CD1c-positive myeloid dendritic cell (primary cell): Measurements from ENCODE around the gene SEMA3B.
"Not testable (repeated sequence)": the region's sequence is repeated elsewhere in the genome, so short reads cannot be mapped to it uniquely, and the experiment has no call there.

Experiments used
- DNase-seq: peaks from one replicate; pipeline ENCODE4 v3.0.0-alpha.2; 2016; ENCODE audit errors: extremely low spot score

SEMA3B gene

DNA sequence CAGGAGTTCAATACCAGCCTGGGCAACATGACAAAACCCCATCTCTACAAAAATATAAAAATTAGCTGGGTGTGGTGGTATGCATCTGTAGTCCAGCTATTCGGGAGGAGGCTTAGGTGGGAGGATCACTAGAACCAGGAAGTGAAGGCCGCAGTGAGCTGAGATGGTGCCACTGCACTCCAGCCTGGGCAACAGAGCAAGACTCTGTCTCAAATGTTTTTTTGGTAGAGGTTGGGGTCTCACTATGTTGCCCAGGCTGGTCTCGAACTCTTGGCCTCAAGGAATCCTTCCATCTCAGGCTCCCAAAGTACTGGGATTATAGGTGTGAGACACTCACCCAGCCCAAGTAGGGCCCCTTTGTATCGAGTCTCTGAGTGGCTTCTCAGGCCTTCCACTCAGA, 25.1 kb downstream of the SEMA3B start:
- no peak for DNase-seq

DNA sequence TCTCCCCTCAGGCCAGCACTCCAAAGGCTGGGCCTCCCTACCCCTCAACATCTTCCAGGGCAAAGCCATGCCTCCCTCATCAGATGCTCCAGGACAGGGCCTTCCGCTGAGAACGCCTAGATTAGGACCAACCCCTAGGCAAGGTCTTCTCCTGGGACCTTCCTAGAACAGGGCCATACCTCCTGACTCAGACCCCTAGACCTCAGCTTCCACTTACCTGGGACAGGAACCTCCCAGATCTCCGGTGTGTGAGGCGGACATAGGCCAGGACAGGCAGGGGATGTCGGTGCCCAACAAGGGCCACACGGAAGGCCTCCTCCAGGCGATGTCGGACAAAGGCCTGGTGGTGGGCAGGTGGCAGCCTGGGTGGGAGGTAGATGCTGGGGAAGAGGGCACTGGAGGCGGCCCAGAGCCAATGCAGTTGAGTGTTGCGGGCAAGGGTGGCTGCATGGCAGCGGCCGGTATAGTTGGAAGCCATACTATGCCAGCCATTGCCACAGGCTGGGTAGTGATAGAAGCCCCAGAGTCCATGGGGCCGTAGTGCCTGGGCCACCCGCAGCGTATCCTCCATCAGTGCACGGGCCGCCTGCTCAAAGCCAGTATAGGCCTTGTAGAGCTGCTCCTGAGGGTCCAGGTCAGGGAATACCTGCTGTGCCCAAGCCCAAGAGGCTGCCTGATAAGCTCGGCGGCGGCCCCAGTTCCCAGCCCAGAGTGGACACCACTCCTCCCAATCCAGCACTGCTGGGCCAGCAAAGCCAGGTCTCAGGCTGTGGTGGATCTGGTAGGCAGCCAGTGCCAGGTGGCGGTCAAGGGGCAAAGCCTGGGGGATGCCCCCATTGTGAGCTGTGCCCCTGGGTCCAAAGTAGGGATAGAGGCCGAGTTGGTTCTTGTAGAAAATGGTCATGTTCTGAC, 25.8 kb downstream of the SEMA3B start:
- no peak for DNase-seq

DNA sequence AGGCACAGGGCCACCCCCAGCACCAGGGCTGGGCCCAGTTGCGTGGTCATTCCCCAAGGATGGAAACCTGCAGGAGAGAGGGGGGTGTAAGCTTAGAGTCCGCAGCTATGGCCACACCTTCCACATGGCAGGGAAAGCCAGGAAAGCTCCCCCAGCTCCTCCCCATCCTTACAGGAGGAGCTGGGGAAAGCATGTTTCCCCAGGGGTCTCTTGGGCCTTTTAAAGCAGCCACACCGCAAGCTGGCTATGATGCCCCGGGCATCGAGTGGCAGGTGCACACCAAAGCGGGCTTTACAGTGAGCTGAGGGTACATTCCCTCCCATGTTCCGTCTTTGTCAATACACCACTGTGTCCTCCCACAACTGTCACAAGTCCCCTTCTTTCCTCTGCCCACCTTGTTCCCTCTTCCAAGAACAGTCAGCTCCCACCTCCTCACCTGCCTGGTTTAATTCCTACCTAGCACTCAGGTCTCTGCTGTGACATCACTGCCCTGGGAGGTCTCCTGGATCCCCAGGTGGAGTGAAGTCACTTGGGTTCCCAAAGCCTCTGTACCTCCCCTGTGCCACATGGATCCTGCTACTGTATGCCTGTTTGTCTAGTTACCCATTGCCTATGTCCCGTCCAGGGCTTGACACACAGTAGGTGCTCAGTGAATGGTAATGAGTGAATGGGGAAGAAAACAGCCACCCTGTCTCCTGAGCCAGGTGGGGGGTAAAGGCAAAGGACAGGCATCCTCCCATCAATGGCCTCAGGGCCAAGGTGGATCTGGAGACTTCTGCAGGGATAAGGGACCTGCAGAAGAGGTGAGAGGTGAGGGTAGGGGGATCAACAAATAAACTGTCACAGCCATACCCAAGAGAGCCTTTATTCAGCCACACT, 26.8 kb downstream of the SEMA3B start:
- no peak for DNase-seq

DNA sequence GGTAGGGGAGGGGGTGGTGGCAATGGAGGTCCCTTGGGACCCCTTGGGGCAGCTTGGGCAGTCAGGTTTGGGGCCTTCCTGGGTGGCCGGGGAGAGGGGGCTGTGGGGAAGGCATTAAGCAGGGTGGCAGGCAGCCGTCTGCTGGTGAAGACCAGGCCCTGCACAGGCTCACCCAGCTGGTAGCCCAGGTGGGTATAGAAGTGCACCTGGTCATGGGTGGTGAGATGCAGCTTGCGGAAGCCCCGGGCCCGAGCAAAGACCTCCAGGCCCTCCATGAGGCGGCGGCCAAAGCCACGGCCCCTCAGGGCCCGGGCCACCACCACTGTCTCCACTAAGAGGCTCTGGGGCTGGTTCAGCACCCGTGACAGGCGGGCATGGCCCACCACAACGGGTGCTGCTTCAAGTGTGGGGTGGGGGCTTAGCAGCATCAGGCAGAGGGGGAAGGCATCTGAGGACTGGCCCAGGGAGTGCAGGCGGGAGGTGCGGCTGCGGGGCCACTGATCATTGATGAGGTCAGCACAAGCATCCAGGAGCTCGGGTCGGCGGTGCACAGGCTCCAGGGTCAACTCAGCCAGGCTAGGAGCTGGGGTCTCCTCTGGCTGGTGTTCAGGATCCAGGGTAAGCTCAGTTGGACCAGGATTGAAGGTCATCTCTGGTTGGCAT, 27.9 kb downstream of the SEMA3B start:
- DNase-seq, result no peak

DNA sequence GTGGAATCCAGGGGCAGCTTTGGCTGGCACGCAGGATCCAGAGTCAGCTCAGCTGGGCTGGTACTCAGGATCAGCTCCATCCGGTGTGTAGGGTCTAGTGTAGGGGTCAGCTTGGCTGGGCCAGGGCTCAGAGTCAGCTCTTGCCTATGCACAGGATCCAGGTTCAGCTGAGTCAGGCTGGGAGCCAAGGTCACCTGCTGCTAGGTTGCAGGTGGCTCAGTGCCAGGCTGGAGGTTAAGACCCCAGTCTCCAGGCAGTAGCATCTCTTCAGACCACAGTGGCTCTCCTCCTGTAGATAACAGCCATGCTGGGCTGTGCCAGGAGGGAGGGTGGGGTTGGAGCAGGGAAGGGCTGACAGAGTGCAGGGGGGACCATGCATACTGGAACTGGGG, 28.4 kb downstream of the SEMA3B start:
- DNase-seq, result no peak

DNA sequence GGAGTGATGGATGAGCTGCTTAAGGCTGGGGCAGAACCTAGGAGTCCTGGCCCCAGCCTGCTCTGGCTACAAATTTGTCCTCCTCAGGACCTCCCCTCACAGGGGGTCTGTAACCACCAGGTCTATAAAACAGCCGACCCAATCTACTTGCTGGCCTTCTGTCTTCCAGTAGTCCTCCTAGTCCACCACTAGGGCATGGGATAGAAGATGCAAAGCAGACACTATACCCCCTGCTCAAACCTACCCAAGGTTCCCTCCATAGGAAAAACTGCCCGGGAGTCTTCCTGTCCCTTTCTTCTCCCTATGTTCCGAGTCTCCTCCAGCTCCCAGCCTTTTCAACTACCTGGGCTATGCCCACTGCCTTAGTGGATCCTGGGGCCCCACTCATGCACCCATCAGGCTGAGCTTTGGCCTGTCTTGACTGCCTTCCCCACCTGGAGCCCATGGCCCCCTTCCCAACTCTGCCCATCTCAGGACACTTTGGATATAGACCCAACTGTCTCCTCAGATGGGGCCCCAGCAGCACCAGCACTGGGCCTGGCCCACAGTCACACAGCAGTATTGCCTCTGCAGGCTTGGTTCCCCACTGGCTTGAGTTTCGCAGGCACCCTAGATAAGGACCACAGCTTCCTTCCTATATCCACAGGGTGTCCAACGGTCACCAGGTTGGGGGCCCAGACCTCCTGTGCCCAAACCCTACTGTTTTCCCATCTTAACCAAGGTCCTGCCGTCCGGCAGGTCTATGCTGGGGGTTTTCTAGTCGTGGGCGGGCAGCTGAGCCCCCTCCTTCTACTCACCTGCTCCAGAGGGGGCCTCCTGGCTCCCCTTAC, 29.2 kb downstream of the SEMA3B start:
- DNase-seq, result no peak

DNA sequence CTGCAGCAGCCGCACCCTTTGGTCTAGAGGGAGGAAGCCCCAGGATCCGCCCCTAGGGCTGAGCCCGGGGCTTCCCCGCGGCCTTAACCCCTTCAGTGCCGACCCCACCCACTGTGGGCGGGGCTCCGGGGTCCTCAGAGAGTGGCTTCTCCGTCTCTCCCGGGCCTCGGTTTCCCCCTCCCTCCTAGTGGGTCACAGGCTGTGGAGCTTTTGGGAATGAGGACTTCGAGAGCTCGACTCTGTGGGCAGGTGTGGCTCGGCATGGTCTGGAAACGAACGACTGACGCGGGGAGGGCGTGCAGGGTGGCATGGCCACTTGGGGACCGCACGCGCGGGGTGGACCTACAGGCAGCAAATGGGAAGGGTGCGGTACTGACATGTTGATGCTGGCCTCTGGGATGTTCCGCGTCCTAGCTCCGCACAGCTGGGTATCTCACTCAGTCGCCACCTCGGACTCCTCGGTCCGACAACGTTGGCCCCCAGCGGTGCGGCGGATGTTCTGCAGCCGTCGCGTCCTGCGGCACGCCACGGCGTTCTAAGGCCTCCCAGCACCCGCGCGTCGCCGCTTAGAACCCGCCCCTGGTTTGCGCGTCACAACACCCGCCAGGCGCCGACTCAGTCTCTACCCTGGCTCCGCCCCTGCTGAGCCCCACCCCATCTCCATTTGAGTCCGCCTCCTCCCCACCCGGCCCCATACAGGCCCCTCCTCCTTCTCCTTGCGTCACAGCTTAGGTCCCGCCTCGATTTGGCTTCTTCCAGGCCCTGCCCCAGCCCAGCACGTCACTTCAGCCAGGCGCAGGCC, 30.1 kb downstream of the SEMA3B start, which contains the start of the genes HYAL3 and NAA80:
Gene HYAL3 (minus strand): TSS at position 570 of the 802 bp plus-strand sequence. CDS start 3,803 bp downstream, outside the sequence.
Gene NAA80 (minus strand): TSS at position 570 of the 802 bp plus-strand sequence. CDS start 1,942 bp downstream, outside the sequence.
- peak; percentile 99 for DNase-seq

DNA sequence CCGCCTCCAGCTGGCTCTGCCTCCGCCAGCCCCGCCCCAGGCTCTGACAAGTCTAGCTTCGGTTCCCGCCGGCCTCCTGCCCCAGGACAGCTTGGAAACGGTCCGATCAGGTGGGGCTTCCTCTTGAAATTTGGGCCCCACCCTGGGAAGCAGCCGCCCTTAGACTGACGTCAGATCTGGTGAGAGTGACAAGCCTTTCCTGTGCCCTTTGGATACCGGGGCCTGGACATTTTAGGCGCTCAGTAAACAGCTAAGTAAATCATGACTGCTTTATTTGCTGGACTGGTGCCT, 30.6 kb downstream of the SEMA3B start:
- no peak for DNase-seq

DNA sequence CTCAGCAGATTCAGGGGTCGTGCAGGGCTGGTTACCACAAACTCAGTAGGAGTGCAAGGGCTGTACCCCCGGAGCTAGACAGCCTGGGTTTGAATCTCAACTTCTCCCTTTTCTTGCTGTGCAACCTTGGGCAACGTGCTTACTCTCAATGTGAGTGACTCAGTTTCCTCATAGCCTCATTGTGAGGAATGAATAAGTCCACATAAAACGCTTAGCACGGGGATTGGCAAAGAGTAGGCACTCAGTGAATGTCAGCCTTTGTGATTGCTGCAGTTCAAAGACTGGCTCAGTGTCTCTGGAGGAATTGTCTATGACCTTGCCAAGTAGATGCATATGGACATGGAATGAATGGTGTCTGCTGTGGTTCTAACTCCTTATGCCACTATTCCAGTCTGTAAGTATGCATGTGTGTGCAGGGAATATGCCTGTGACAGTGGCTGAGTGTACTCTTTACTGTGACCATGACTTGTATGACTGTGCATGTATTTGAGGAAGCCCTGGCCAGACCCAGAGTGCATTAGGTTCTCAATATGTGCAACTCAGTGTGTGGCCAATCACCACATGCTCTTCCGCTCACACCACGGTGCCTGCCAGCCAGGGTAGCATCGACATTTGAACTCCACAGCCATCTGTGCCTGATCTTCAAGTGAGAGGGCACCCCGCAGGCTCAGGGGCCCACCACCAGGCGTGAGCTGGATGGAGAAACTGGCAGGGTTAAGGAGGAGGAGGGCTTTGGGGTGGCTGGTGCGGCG, 31.2 kb downstream of the SEMA3B start:
- peak; percentile 89 for DNase-seq

DNA sequence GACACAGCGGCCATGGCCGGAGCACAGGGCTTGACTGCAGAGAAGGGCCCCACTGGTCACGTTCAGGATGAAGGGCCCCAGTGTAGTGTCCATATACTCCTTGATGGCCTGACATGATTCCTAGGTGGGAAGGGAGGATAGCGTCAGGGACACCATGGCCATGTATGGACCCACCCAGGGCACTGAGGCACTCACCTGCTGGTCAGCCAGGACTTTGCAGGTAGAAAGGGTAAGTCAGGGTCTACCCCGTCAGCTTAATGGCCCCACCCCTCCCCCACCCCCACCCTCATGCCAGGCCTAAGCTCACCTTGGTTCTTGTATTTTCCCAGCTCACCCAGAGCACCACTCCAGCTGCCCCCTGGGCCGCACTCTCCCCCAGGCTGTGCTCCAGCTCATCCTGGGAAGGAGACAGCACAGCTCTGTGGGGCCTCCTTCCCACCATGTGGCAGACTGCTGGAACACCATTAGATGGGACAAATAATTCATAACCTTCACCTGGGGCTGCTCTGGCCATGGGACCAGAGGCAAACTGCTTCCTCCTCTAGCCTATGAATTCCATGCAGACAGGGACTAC, 31.8 kb downstream of the SEMA3B start:
- no peak for DNase-seq

DNA sequence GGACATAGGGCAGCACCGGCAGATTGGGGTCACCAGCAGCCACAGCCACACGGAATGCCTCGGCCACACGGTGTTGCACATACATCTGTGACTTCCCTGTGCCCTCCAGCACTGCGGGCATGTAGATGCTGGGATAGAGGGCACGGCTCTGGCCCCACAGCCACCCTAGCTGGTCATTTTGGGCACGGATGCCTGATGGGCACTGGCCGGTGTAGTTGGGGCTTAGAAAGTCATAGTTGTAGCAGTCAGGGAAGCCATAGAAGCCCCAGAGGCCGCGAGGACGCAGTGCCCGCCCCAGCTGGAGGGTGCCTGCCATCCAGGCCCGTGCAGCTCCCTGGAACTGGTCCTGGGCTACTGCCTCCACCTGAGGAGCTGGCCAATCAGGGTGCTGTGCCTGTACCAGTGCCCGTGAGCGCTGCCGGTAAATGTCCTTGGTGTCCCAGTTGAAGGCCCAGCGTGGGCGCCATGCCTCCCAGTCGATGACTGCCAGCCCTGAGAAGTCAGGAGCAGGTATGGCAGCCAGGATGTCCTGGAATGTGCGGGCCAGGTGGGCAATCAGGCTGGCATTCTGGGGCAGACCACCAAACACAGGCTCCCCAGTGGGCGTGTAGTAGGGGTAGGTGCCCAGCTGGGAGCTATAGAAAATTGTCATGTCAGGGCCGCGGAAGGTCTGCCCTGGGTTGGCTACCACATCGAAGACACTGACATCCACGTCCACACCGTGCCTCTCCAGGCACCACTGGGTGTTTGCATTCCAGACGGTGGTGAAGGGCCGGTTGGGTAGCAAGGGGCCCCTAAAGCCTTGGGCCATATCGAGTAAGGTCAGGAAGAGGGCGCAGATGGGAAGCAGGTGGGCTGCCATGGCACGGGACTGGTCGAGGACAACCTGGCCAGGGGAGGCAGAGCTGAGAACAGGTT, 33.4 kb downstream of the SEMA3B start:
- DNase-seq, result no peak

DNA sequence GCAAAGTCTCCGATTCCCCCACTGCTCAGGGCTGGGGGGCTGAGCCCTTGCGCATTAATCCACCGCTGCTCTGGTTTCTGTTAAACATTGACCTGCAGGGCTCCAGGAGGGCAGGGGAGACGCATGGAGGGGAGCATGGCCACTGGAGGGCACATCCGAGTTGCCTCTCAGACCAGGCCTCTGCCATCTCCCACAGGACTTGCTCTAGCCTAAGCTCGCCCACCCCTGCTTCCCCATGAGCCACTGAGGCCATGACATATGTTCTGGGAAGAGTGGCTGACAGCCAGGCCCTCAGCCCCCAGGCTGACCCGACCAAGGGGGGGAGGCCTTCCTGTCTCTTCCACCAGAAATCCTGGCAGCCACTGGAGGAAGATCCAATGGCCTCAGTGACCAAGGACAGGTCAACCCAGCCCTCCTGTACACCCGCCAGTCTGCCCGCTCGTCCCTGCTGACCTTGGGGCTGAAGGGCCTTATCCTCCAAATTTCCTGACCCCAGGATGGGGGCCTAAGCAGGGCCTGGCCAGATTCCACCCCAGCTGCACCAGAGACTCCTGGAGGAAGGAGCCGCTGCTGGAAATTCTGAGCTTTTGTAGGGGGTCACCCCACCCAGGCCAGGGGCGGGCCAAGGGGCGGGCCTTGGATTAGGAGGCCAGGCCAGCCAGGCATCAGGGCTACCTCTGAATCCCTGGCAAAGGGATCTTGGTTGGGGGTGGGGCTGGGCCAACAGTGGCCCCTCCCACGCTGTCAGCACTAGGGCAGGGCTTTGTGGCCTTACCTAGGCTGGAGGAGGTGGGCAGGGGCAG, 34.3 kb downstream of the SEMA3B start, which contains the start of gene HYAL1:
Gene HYAL1 (minus strand): TSS at position 562 of the 803 bp plus-strand sequence. CDS start 618 bp downstream, outside the sequence.
- DNase-seq, result no peak

DNA sequence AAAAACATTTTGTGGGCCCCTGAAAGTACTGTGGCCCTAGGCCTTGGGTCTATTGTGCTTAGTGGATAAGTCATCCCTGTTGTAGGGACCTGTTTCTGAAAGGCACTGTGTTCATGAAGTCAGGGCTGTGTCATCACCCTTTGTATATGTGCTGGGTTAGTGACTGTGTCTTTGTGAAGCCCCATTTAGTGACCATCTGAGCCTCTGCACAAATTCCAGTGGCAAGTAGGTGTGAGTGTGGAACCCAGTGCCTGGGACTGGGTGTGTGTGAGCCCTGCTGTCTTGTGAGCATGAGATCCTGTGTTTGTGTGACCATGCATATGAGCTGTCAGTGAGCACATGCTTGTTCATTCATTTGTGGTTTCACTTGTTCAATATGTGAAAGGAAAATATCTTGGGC, 35.7 kb downstream of the SEMA3B start:
- DNase-seq, result no peak

DNA sequence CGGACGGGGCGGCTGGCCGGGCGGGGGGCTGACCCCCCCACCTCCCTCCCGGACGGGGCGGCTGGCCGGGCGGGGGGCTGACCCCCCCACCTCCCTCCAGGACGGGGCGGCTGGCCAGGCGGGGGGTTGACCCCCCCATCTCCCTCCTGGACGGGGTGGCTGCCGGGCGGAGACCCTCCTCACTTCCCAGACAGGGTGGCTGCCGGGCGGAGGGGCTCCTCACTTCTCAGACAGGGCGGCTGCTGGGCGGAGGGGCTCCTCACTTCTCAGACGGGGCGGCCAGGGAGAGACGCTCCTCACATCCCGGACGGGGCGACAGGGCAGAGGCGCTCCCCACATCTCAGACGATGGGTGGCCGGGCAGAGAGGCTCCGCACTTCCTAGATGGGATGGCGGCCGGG, 43.1 kb downstream of the SEMA3B start:
- DNase-seq, result not testable (repeated sequence)

DNA sequence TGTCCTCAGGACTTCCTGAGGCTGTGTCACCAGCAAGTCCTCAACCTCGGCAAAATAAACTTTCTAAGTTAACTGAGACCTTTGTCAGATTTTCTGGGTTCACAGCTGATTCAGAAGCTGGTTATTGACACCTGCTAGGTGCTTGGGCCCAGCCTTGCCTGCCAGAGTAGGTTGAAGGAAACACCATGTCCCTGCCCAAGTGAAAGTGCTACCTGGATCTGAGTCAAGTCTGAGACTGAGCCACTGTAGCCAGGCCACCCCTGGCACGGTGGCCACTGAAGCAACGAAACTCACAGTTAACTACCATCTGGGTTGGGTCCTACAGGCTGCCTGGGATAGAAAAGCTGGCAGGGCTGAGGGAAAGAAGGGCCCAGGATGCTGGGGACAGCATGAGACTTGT, 45.4 kb downstream of the SEMA3B start:
- no peak for DNase-seq

DNA sequence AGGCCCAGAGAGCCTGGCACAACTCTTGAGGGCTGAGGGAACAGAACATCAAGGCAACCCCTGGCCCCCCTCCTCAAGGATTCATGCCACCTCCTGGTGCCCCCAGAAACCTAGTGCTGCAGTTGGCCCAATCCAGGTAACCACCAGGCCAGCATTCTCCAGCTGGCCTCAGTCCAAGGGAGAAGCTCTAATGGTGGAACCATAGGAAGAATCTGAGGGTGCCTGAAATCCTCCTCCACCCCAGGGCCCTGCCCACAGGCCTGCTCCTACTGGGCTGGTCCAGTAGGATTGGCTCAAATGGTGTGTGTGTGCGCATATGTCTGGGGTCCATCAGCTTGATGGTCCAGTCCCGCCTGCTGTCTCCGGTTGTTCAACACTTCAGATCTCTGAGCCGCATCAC, 45.9 kb downstream of the SEMA3B start:
- no peak for DNase-seq

DNA sequence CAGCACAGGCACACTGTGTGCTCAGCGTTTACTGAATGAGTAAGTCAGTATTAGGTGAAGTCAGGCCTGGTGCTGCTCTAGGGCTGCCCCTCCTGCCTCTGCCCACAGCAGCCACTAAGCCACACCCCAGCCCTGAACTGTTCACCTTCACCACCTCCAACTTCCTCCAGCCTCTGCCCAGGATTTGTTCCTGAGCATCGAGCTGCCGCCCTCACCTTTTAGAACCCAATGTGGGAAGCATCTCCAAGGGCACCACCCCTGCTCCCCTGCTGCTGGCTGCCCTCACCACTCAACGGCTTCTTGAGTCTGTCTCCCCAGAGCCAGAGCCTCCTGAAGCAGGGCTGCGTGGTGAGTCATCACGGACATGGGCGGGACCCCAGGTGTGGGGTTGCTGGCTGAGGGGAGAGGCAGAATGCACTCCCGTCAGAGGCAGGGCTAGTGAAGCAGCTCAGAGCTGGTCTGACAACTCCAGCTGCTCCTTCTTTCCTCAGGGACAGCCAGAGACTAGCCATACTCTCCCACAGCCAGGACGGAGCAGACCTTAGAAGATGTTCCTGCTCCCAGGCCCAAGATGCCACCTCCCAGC, 47.8 kb downstream of the SEMA3B start:
- DNase-seq, result no peak
